ENCODE results near the gene RIN3. TPM values are rescaled to one million over a fixed set of nuclear protein-coding genes. Genes with fewer than 3 reads are reported as not detected.
"Not testable (repeated sequence)": the region's sequence is repeated elsewhere in the genome, so short reads cannot be mapped to it uniquely, and the experiment has no call there.

RIN3 gene
- polyA plus RNA-seq, 1 donor, result 15.6 TPM

DNA sequence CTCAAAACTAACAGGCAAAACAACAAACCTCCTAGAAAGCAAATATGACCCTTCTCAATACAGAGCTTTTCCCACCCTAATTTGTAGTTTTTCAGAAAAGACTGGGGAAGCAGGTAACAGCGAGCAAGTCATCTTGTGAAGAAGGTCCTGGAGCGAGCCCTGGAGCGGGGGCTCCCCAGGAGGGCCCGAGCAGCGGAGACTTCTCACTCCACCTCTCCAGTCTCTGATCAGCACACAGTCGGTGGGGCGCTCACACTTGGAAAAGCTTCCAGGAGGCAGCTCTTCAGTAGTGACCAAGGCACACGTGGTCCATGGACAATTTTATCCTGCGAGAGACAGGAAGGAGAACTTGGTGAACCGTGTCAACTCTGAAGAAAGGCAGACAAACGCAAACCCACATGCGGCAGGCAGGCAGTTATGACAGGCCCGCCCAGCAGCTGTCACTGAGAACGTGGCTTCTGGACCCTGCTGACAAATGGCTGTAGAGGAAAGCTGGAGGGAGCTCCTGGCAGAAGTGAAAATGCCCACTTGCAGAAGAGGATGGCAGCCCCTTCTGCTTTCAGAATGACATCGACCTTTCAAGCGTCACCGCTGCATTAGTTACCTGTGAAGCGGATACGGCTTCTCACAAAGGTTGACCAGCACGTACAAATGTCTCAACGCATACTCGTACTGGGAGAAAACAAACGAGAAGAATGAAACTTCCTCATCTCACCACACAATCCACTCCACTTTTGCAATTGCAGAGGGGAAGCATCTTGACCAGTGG lies 190.6 kb downstream of the RIN3 start:
- Histone ChIP-seq H3K9me3 (ENCODE audit: control insufficient read depth, low read depth, low read length) (no peaks in the 10 kb centered on the region), H3K4me1 (ENCODE audit: control insufficient read depth, insufficient read depth, low read length) (no peaks in the 10 kb centered on the region), H3K36me3 (ENCODE audit: control insufficient read depth, insufficient read depth, low read length) (peaks cover 46% of the 10 kb centered on the region), H3K27ac (ENCODE audit: low read length) (no peak overlapping the region), H3K27me3 (ENCODE audit: control insufficient read depth, insufficient read depth, low read length) (no peaks in the 10 kb centered on the region), H3K4me3 (ENCODE audit: low read length) (no peak overlapping the region)
- DNase-seq, result no peak
- 83% methylated on average over 6 of the region's 23 CpGs for whole genome bisulfite sequencing (ENCODE audit: insufficient coverage, low lambda C conversion rate)

DNA sequence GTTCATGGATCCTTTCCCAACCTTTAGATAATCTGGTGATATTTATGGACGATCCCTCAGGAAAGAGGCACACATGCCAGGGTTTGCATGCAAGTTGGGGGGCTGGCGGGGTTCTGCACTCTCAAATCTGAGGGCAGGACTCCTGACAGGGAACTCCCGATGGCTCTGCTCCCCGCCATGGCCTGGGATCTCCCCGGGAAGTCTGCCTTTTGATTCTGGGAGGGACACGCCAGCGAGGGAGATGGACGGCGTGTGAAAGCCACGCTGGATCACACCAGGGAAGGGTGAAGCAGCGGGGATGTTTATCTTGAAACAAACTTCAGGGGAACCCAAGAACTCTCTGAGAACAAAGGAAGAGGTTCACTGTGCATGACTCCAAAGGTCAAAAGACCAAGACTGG lies 191.2 kb downstream of the RIN3 start:
- peaks cover 52% of the 10 kb centered on the region for H3K36me3 ChIP-seq (ENCODE audit: control insufficient read depth, insufficient read depth, low read length)

DNA sequence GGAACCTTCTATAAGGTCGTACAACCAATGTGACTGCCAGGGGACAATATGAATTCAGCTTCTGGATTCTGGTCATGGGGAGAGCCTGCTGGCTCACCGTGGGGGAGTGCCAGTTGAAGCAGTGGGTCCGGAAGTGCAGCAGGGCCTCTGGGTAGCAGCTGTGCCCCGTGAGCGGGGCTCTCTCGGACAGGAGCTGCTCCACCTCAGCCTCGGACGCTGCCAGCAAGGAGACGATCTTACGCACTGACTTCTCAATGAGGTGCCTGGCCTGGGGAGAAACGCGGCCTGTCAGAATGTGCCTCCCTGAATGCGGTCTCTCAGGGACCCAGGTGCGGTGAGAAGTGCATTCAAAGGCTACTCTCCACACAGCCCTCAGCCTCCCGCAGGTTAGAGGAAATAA lies 192.8 kb downstream of the RIN3 start:
- no peak overlapping the region for H3K4me3 ChIP-seq (ENCODE audit: low read length)
- H3K27me3 ChIP-seq (ENCODE audit: control insufficient read depth, insufficient read depth, low read length), result no peaks in the 10 kb centered on the region
- peaks cover 66% of the 10 kb centered on the region for H3K36me3 ChIP-seq (ENCODE audit: control insufficient read depth, insufficient read depth, low read length)
- H3K27ac ChIP-seq (ENCODE audit: low read length), result no peak overlapping the region
- no CpG with 5 or more reads among the region's 15 CpGs for WGBS (ENCODE audit: insufficient coverage, low lambda C conversion rate)
- DNase-seq, result no peak
- no peaks in the 10 kb centered on the region for H3K4me1 ChIP-seq (ENCODE audit: control insufficient read depth, insufficient read depth, low read length)
- H3K9me3 ChIP-seq (ENCODE audit: control insufficient read depth, low read depth, low read length), result no peaks in the 10 kb centered on the region

More for the DNA sequence above, 191.2 kb downstream of the RIN3 start:
- H3K27me3 ChIP-seq (ENCODE audit: control insufficient read depth, insufficient read depth, low read length), result no peaks in the 10 kb centered on the region
- no peaks in the 10 kb centered on the region for H3K9me3 ChIP-seq (ENCODE audit: control insufficient read depth, low read depth, low read length)
- H3K27ac ChIP-seq (ENCODE audit: low read length), result no peak overlapping the region
- H3K4me1 ChIP-seq (ENCODE audit: control insufficient read depth, insufficient read depth, low read length), result no peaks in the 10 kb centered on the region
- WGBS (ENCODE audit: insufficient coverage, low lambda C conversion rate), result no CpG with 5 or more reads among the region's 11 CpGs
- DNase-seq, result no peak
- no peak overlapping the region for H3K4me3 ChIP-seq (ENCODE audit: low read length)

DNA sequence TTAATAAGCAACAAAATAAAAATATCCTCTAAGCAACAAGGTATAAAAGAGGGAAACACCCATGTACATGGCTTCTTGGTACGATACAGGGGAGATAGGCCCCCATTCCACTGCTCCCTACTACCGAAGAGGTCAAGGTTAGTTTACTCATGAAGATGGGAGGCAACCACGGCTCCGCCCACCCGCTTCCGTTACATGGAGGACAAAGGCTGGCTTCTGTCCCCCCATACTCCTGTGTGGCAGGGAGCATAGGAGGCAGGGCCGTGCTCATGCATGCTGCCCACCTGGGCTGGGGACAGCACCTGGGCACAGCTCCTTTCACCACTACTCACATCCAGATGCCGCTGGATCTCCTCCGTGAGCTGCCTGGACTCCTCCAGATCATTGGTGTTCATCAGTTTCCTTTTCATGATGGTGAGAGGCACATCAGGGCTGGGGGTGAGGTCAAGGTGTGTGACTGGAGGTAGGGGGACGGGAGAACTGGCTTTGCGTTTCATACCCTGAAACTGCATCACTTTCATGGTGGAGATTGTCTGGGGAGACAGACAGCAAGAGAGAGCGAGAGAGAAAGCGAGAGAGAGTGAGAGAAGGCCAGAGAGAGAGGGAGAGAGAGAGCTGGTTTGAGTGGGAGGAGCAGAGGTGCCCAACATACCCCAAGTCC lies 195.9 kb downstream of the RIN3 start:
- Histone ChIP-seq H3K4me3 (ENCODE audit: low read length) (no peak overlapping the region), H3K4me1 (ENCODE audit: control insufficient read depth, insufficient read depth, low read length) (no peaks in the 10 kb centered on the region), H3K36me3 (ENCODE audit: control insufficient read depth, insufficient read depth, low read length) (peaks cover 81% of the 10 kb centered on the region), H3K27ac (ENCODE audit: low read length) (no peak overlapping the region), H3K9me3 (ENCODE audit: control insufficient read depth, low read depth, low read length) (no peaks in the 10 kb centered on the region), H3K27me3 (ENCODE audit: control insufficient read depth, insufficient read depth, low read length) (no peaks in the 10 kb centered on the region)
- DNase-seq, result no peak
- 100% methylated on average over 1 of the region's 13 CpGs for WGBS (ENCODE audit: insufficient coverage, low lambda C conversion rate)

DNA sequence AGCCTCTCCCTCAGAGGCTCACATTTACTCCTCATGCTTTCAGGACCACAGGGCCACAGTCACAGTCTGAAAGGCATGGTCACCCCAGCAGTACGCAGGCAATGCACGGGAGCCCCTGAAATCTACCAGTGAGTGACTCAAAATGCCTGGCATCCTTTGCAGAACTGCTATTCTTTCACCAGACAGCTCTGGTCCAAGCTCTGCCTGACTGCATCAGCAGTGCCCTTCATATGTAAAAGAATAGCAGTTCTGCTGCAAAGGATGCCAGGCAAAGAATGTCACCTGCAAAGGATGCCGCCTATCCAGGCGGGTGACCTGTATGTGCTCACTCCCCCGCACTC lies 196.4 kb downstream of the RIN3 start:
- no peaks in the 10 kb centered on the region for H3K9me3 ChIP-seq (ENCODE audit: control insufficient read depth, low read depth, low read length)
- no peak overlapping the region for H3K4me3 ChIP-seq (ENCODE audit: low read length)
- H3K36me3 ChIP-seq (ENCODE audit: control insufficient read depth, insufficient read depth, low read length), result peaks cover 78% of the 10 kb centered on the region
- no peak overlapping the region for H3K27ac ChIP-seq (ENCODE audit: low read length)
- WGBS (ENCODE audit: insufficient coverage, low lambda C conversion rate), result no CpG with 5 or more reads among the region's 5 CpGs
- no peak for DNase-seq
- no peaks in the 10 kb centered on the region for H3K27me3 ChIP-seq (ENCODE audit: control insufficient read depth, insufficient read depth, low read length)
- H3K4me1 ChIP-seq (ENCODE audit: control insufficient read depth, insufficient read depth, low read length), result no peaks in the 10 kb centered on the region

DNA sequence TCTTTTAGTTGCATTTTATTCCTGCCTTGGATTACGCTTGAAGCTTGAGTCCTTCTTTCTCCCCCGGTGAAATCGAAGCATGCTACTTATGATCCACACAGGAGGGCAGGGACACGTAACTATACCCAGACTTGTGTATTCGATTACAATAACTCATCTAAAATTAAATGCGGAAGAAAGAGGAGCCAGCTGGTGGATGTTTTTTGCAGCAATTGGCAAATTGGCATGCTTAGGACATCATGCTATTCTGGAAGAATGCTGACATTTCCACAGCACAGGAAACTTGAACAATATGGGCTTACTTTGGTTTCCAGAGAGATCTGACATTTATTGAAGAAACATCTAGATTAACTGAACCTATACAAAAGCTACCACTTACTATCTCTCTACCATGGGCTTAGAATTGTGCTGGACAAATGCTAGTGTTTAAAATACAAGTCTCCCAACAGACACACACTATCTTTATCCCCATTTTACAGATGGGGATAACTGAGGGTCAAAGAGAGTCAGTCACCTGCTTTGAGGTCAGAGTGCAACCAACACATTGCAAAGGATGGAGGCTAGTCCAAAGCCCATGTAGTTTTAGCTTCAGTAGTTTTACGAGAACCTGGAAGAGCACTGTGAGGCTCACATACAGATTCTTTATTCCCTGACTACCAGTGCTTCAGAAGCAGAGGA lies 198.5 kb downstream of the RIN3 start:
- Histone ChIP-seq H3K4me1 (ENCODE audit: control insufficient read depth, insufficient read depth, low read length) (no peaks in the 10 kb centered on the region), H3K9me3 (ENCODE audit: control insufficient read depth, low read depth, low read length) (no peaks in the 10 kb centered on the region), H3K36me3 (ENCODE audit: control insufficient read depth, insufficient read depth, low read length) (peaks cover 71% of the 10 kb centered on the region), H3K27ac (ENCODE audit: low read length) (no peak overlapping the region), H3K4me3 (ENCODE audit: low read length) (no peak overlapping the region), H3K27me3 (ENCODE audit: control insufficient read depth, insufficient read depth, low read length) (no peaks in the 10 kb centered on the region)
- 100% methylated on average over 1 of the region's 7 CpGs for WGBS (ENCODE audit: insufficient coverage, low lambda C conversion rate)
- DNase-seq, result no peak

DNA sequence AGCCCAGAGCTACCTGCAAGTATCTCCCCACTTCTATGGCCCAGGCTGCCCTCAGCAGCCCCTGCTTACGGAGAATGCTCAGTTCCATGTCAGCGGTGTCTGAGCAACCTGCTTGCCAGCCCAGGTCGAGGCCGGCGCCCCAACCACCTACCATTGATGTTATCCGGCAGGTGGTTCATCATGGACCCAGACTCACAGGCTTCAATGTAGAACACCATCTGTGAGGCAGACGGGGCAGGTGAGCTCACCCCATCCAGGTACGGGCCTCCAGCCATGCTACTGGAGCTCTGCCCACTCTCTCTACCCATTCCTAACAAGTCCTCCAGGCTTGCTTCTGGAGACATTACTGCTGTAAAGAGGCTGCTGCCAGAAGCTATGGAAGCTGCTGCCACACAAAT lies 199.1 kb downstream of the RIN3 start:
- H3K4me3 ChIP-seq (ENCODE audit: low read length), result no peak overlapping the region
- H3K36me3 ChIP-seq (ENCODE audit: control insufficient read depth, insufficient read depth, low read length), result peaks cover 74% of the 10 kb centered on the region
- no peaks in the 10 kb centered on the region for H3K27me3 ChIP-seq (ENCODE audit: control insufficient read depth, insufficient read depth, low read length)
- H3K27ac ChIP-seq (ENCODE audit: low read length), result no peak overlapping the region
- H3K9me3 ChIP-seq (ENCODE audit: control insufficient read depth, low read depth, low read length), result no peaks in the 10 kb centered on the region
- H3K4me1 ChIP-seq (ENCODE audit: control insufficient read depth, insufficient read depth, low read length), result no peaks in the 10 kb centered on the region
- no peak for DNase-seq
- WGBS (ENCODE audit: insufficient coverage, low lambda C conversion rate), result no CpG with 5 or more reads among the region's 8 CpGs

DNA sequence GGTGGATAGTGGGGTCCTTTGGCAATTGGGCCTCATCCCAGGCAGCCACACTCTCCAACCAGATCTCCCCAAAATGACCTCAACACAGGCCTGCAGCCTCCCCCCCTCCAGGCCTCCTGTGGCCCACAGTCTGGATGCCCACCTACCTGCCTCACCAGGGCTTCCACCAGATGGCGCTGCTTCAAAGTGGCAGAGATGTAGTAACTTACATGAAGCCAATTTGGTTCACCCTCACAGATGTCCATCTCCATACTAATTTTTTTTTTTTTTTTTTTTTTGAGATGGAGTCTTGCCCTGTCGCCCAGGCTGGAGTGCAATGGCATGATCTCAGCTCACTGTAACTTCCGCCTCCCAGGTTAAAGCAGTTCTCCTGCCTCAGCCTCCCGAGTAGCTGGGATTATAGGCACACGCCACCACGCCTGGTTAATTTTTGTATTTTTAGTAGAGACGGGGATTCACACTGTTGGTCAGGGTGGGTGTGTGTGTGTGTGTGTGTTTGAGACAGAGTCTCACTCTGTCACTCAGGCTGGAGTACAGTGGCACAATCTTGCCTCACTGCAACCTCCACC lies 201.2 kb downstream of the RIN3 start:
- WGBS (ENCODE audit: insufficient coverage, low lambda C conversion rate), result no CpG with 5 or more reads among the region's 7 CpGs
- not testable (repeated sequence) for H3K4me3 ChIP-seq (ENCODE audit: low read length); H3K9me3 ChIP-seq (ENCODE audit: control insufficient read depth, low read depth, low read length); H3K27ac ChIP-seq (ENCODE audit: low read length); H3K27me3 ChIP-seq (ENCODE audit: control insufficient read depth, insufficient read depth, low read length); H3K4me1 ChIP-seq (ENCODE audit: control insufficient read depth, insufficient read depth, low read length)
- H3K36me3 ChIP-seq (ENCODE audit: control insufficient read depth, insufficient read depth, low read length), result peaks cover 66% of the 10 kb centered on the region
- peak in 1 of 2 donors; percentile 47 for DNase-seq

DNA sequence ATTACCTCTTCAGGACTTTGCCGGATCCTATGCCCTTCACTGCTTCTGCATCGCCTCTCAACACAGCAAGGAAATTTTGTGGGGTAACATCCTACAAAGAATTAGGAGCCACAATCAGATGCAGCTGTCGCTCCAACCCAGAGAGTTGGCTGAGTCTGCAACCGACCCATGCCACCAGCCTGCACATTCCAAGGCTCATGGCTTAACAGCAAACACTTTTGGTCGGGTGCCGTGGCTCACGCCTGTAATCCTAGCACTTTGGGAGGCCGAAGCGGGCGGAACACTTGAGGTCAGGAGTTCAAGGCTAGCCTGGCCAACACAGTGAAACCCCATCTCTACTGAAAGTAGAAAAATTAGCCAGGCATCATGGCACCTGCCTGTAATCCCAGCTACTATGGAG lies 202.6 kb downstream of the RIN3 start:
- Histone ChIP-seq H3K27ac (ENCODE audit: low read length) (no peak overlapping the region), H3K9me3 (ENCODE audit: control insufficient read depth, low read depth, low read length) (no peaks in the 10 kb centered on the region), H3K4me1 (ENCODE audit: control insufficient read depth, insufficient read depth, low read length) (peaks cover 15% of the 10 kb centered on the region), H3K4me3 (ENCODE audit: low read length) (no peak overlapping the region), H3K27me3 (ENCODE audit: control insufficient read depth, insufficient read depth, low read length) (no peaks in the 10 kb centered on the region), H3K36me3 (ENCODE audit: control insufficient read depth, insufficient read depth, low read length) (peaks cover 61% of the 10 kb centered on the region)
- no CpG with 5 or more reads among the region's 10 CpGs for WGBS (ENCODE audit: insufficient coverage, low lambda C conversion rate)
- no peak for DNase-seq

DNA sequence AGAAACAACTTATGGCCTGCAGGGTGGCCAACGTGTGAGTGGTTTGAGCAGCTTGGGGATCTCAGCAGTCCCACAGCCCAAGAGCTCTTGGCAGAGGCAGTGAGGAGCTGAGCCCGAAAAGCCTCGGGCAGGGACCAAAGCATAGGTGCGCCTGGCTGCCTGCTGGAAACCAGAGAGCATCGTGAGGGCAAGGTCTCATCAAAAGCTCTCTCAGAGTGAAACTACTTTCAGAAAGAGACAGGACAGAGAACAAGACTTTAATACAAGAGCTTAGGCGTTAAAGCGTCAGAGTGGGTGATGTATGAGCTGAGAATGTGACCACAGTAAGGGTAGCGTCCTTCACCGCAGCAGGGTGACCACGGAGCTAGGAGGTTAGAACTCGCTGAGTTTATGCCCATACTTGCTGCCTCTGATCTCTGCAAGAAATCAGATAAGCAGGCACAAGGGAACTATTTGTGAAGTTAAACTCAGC lies 204.0 kb downstream of the RIN3 start:
- Histone ChIP-seq H3K27me3 (ENCODE audit: control insufficient read depth, insufficient read depth, low read length) (no peaks in the 10 kb centered on the region), H3K9me3 (ENCODE audit: control insufficient read depth, low read depth, low read length) (no peaks in the 10 kb centered on the region), H3K4me1 (ENCODE audit: control insufficient read depth, insufficient read depth, low read length) (peaks cover 15% of the 10 kb centered on the region), H3K4me3 (ENCODE audit: low read length) (no peak overlapping the region), H3K36me3 (ENCODE audit: control insufficient read depth, insufficient read depth, low read length) (peaks cover 50% of the 10 kb centered on the region), H3K27ac (ENCODE audit: low read length) (no peak overlapping the region)
- WGBS (ENCODE audit: insufficient coverage, low lambda C conversion rate), result no CpG with 5 or more reads among the region's 11 CpGs
- DNase-seq, result no peak
